DND-41 (cell line): ENCODE measurements around the gene PLCL1.
"Not testable (repeated sequence)": the region's sequence is repeated elsewhere in the genome, so short reads cannot be mapped to it uniquely, and the experiment has no call there.

ENCODE experiments used
- ATAC-seq: fragments of 200-7000 bp; cut with Tn5 transposase; 3 replicates; pipeline ENCODE4 v1.9.1; 2021; ENCODE audit warnings: low read depth; ENCODE audit not compliant: insufficient read depth
- DNase-seq: peaks from one replicate; pipeline ENCODE4 v3.0.0-alpha.2; 2020
- H2AFZ ChIP-seq: 2 replicates; pipeline ENCODE4 v1.6.0; 2012; ENCODE audit warnings: low read depth, low read length
- H3K27ac ChIP-seq: 2 replicates; pipeline ENCODE4 v1.5.1; 2012; ENCODE audit warnings: low read length, inconsistent platforms
- H3K27me3 ChIP-seq: fragments of 200-600 bp; sonication (generic); 2 replicates; pipeline ENCODE4 v1.6.0; 2012; ENCODE audit warnings: low read length, mild to moderate bottlenecking, inconsistent platforms; ENCODE audit not compliant: insufficient read depth, poor library complexity
- H3K36me3 ChIP-seq: 2 replicates; pipeline ENCODE4 v1.5.1; 2012; ENCODE audit warnings: low read length, inconsistent platforms; ENCODE audit not compliant: insufficient read depth
- H3K4me1 ChIP-seq: 2 replicates; pipeline ENCODE4 v1.5.1; 2012; ENCODE audit warnings: mild to moderate bottlenecking, low read length; ENCODE audit not compliant: insufficient read depth
- H3K4me2 ChIP-seq: 2 replicates; pipeline ENCODE4 v1.6.0; 2012; ENCODE audit warnings: mild to moderate bottlenecking, moderate library complexity, low read length, inconsistent platforms; ENCODE audit not compliant: insufficient read depth
- H3K4me3 ChIP-seq, 2 experiments: fragments of 200-600 bp in 1 of 2; shearing (Covaris generic) in 1 of 2; 2 replicates each; pipeline ENCODE4 v1.5.1; 2012 to 2016; ENCODE audit warnings: inconsistent platforms in 2 of 2, low read length in 2 of 2, mild to moderate bottlenecking in 2 of 2, low read depth in 1 of 2, moderate library complexity in 1 of 2
- H3K79me2 ChIP-seq: 2 replicates; pipeline ENCODE4 v1.6.0; 2012; ENCODE audit warnings: low read length, inconsistent platforms; ENCODE audit not compliant: insufficient read depth
- H3K9ac ChIP-seq: 2 replicates; pipeline ENCODE4 v1.6.0; 2012; ENCODE audit warnings: low read depth, mild to moderate bottlenecking, inconsistent platforms, low read length, moderate library complexity
- H3K9me3 ChIP-seq: 2 replicates; pipeline ENCODE4 v1.5.1; 2012; ENCODE audit warnings: low read length, moderate library complexity, mild to moderate bottlenecking, inconsistent platforms; ENCODE audit not compliant: insufficient read depth, severe bottlenecking
- H4K20me1 ChIP-seq: 2 replicates; pipeline ENCODE4 v1.6.0; 2012; ENCODE audit warnings: low read length; ENCODE audit not compliant: insufficient read depth
- EZH2 ChIP-seq: IDR thresholded peaks from 3 replicates; pipeline ENCODE4 v1.6.1; 2012; ENCODE audit warnings: borderline replicate concordance, low read depth, mild to moderate bottlenecking, moderate library complexity, low read length, inconsistent platforms; ENCODE audit not compliant: severe bottlenecking
- TF ChIP-seq, protein P1 (sequence below): IDR thresholded peaks from 2 replicates; pipeline ENCODE4 v1.5.1; 2012; ENCODE audit warnings: borderline replicate concordance, low read length, moderate library complexity, mild to moderate bottlenecking; ENCODE audit not compliant: poor library complexity, severe bottlenecking; ENCODE audit errors: extremely low read depth

Gene PLCL1

DNA sequence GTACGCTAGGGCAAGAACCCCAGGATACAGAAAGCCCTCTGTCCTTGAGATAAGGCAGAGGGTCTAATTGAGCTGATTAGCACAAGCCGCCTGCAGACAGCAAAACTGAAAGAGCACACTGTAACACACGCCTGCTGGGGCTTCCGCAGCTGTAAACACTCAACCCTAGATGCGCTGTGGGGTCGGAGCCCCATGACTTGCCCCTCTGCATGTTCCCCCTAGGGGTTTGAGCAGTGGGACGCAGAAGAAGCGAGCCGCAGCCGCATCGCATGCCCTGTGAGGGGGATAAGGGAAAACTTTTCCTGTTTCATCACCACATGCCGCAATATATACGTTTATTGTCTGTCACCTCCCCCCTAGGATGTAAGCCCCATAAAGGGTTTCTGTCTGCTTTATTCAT is 384.6 kb downstream of the PLCL1 start:
- DNase-seq (no peak), ATAC-seq (no peak)
- Histone ChIP-seq H3K4me3 (no peak overlapping the region), H2AFZ (no peak overlapping the region), H3K4me2 (no peak overlapping the region), H4K20me1 (no peaks in the 10 kb centered on the region), H3K36me3 (no peaks in the 10 kb centered on the region), H3K4me1 (no peaks in the 10 kb centered on the region), H3K9me3 (no peaks in the 10 kb centered on the region), H3K79me2 (no peaks in the 10 kb centered on the region), H3K27me3 (peaks cover 23% of the 10 kb centered on the region), H3K27ac (no peak overlapping the region), H3K9ac (no peak overlapping the region)
- TF ChIP-seq EZH2 = no peak
- TF ChIP-seq, protein P1, sequence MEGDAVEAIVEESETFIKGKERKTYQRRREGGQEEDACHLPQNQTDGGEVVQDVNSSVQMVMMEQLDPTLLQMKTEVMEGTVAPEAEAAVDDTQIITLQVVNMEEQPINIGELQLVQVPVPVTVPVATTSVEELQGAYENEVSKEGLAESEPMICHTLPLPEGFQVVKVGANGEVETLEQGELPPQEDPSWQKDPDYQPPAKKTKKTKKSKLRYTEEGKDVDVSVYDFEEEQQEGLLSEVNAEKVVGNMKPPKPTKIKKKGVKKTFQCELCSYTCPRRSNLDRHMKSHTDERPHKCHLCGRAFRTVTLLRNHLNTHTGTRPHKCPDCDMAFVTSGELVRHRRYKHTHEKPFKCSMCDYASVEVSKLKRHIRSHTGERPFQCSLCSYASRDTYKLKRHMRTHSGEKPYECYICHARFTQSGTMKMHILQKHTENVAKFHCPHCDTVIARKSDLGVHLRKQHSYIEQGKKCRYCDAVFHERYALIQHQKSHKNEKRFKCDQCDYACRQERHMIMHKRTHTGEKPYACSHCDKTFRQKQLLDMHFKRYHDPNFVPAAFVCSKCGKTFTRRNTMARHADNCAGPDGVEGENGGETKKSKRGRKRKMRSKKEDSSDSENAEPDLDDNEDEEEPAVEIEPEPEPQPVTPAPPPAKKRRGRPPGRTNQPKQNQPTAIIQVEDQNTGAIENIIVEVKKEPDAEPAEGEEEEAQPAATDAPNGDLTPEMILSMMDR = no peak

GRCh38 chr2:198191651-198192050 is 387.3 kb downstream of the PLCL1 start:
- ATAC-seq (no peak), DNase-seq (no peak)
- Histone ChIP-seq H3K4me2 (no peak overlapping the region), H3K27ac (no peak overlapping the region), H3K36me3 (no peaks in the 10 kb centered on the region), H2AFZ (no peak overlapping the region), H3K9me3 (no peaks in the 10 kb centered on the region), H3K4me1 (no peaks in the 10 kb centered on the region), H4K20me1 (no peaks in the 10 kb centered on the region), H3K79me2 (no peaks in the 10 kb centered on the region), H3K27me3 (peaks cover 15% of the 10 kb centered on the region), H3K4me3 (no peak overlapping the region), H3K9ac (no peak overlapping the region)
- TF ChIP-seq, protein P1 = no peak
- no peak for TF ChIP-seq EZH2

DNA sequence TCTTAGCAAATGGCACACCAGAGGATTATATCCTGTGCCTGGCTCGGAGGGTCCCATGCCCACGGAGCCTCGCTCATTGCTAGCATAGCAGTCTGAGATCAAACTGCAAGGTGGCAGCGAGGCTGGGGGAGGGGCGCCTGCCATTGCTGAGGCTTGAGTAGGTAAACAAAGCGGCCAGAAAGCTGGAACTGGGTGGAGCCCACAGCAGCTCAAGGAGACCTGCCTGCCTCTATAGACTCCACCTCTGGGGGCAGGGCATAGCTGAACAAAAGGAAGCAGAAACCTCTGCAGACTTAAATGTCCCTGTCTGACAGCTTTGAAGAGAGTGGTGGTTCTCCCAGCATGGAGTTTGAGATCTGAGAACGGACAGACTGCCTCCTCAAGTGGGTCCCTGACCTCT is 392.2 kb downstream of the PLCL1 start:
- not testable (repeated sequence) for H3K4me3 ChIP-seq, H3K27me3 ChIP-seq, H3K79me2 ChIP-seq, H3K9me3 ChIP-seq, H3K4me2 ChIP-seq, H3K36me3 ChIP-seq, DNase-seq, H3K9ac ChIP-seq, H2AFZ ChIP-seq, H3K4me1 ChIP-seq, H3K27ac ChIP-seq, ATAC-seq, H4K20me1 ChIP-seq
